ENCODE measurements around the gene LMAN2L. TPM values are rescaled to one million over a fixed set of nuclear protein-coding genes. Genes with fewer than 3 reads are reported as not detected.

The LMAN2L gene
- total RNA-seq, 1 donor from 2014 or later: 15.3 TPM

- no peaks in the 10 kb centered on the region for H3K27me3 Mint-ChIP-seq (ENCODE audit: low read depth)
- H3K4me3 Mint-ChIP-seq (ENCODE audit: unreplicated experiment): no peak overlapping the region
- no peaks in the 10 kb centered on the region for H3K9me3 Mint-ChIP-seq (ENCODE audit: low read depth)
- no peak for DNase-seq (ENCODE audit: low spot score)
- H3K4me1 Mint-ChIP-seq (ENCODE audit: low read depth): peaks cover 3% of the 10 kb centered on the region
- H3K36me3 Mint-ChIP-seq (ENCODE audit: low read depth): no peaks in the 10 kb centered on the region
- H3K27ac Mint-ChIP-seq (ENCODE audit: unreplicated experiment): no peak overlapping the region
- no peak for TF ChIP-seq CTCF (IDR thresholded peaks at IDR 0.05)
Measured at GRCh38 chr2:96775160-96775559, 35.3 kb upstream of the LMAN2L start.

GRCh38 chr2:96773922-96774321 lies 34.1 kb upstream of the LMAN2L start:
- H3K27me3 Mint-ChIP-seq (ENCODE audit: low read depth): no peaks in the 10 kb centered on the region
- no peak for TF ChIP-seq CTCF (IDR thresholded peaks at IDR 0.05)
- peaks cover 3% of the 10 kb centered on the region for H3K4me1 Mint-ChIP-seq (ENCODE audit: low read depth)
- H3K27ac Mint-ChIP-seq (ENCODE audit: unreplicated experiment): no peak overlapping the region
- no peak for DNase-seq (ENCODE audit: low spot score)
- no peaks in the 10 kb centered on the region for H3K9me3 Mint-ChIP-seq (ENCODE audit: low read depth)
- no peak overlapping the region for H3K4me3 Mint-ChIP-seq (ENCODE audit: unreplicated experiment)
- no peaks in the 10 kb centered on the region for H3K36me3 Mint-ChIP-seq (ENCODE audit: low read depth)

- H3K27me3 Mint-ChIP-seq (ENCODE audit: low read depth): no peaks in the 10 kb centered on the region
- H3K36me3 Mint-ChIP-seq (ENCODE audit: low read depth): no peaks in the 10 kb centered on the region
- no peak overlapping the region for H3K4me3 Mint-ChIP-seq (ENCODE audit: unreplicated experiment)
- TF ChIP-seq CTCF (IDR thresholded peaks at IDR 0.05): no peak
- no peaks in the 10 kb centered on the region for H3K9me3 Mint-ChIP-seq (ENCODE audit: low read depth)
- H3K27ac Mint-ChIP-seq (ENCODE audit: unreplicated experiment): no peak overlapping the region
- no peak for DNase-seq (ENCODE audit: low spot score)
- H3K4me1 Mint-ChIP-seq (ENCODE audit: low read depth): peaks cover 3% of the 10 kb centered on the region
Measured at GRCh38 chr2:96772903-96773671, 33.2 kb upstream of the LMAN2L start.

GRCh38 chr2:96771796-96772618 lies 32.1 kb upstream of the LMAN2L start:
- Mint-ChIP-seq H3K4me1 (ENCODE audit: low read depth) (peaks cover 3% of the 10 kb centered on the region), H3K4me3 (ENCODE audit: unreplicated experiment) (no peak overlapping the region), H3K27ac (ENCODE audit: unreplicated experiment) (no peak overlapping the region), H3K9me3 (ENCODE audit: low read depth) (no peaks in the 10 kb centered on the region), H3K27me3 (ENCODE audit: low read depth) (no peaks in the 10 kb centered on the region), H3K36me3 (ENCODE audit: low read depth) (no peaks in the 10 kb centered on the region)
- DNase-seq (ENCODE audit: low spot score): no peak
- TF ChIP-seq CTCF (IDR thresholded peaks at IDR 0.05): no peak

GRCh38 chr2:96770442-96771202 lies 30.8 kb upstream of the LMAN2L start:
- no peaks in the 10 kb centered on the region for H3K9me3 Mint-ChIP-seq (ENCODE audit: low read depth)
- DNase-seq (ENCODE audit: low spot score): no peak
- no peak overlapping the region for H3K4me3 Mint-ChIP-seq (ENCODE audit: unreplicated experiment)
- H3K27me3 Mint-ChIP-seq (ENCODE audit: low read depth): no peaks in the 10 kb centered on the region
- TF ChIP-seq CTCF (IDR thresholded peaks at IDR 0.05): no peak
- no peak overlapping the region for H3K27ac Mint-ChIP-seq (ENCODE audit: unreplicated experiment)
- no peaks in the 10 kb centered on the region for H3K36me3 Mint-ChIP-seq (ENCODE audit: low read depth)
- peaks cover 3% of the 10 kb centered on the region for H3K4me1 Mint-ChIP-seq (ENCODE audit: low read depth)

Measured in chondrocyte (in vitro differentiated cells).